ENCODE measurements around the gene WDR36. TPM values are rescaled to one million over a fixed set of nuclear protein-coding genes. Genes with fewer than 3 reads are reported as not detected.

The WDR36 gene
- polyA plus RNA-seq, 10 donors: 13.1 to 19.6 (median 18.2) TPM

Other genes starting within 250 kb of the WDR36 start
- 1 to 10 TPM in 1 of 10 donors, under 1 TPM in 9; 0.12 to 1.2 (median 0.51) TPM for gene TSLP, start 20.6 kb upstream of the WDR36 start, polyA plus RNA-seq (ENCODE audit: insufficient read length in 10 of 10)
- 1 to 10 TPM; 2.6 to 8.3 (median 4.9) TPM for gene CAMK4, start 132.0 kb downstream of the WDR36 start, polyA plus RNA-seq (ENCODE audit: insufficient read length in 10 of 10)